Hepatocyte (in vitro differentiated cells): ENCODE measurements around the gene S100A14.
"Not testable (repeated sequence)": the region's sequence is repeated elsewhere in the genome, so short reads cannot be mapped to it uniquely, and the experiment has no call there.

Experiments
- CTCF ChIP-seq: fragments of 200-600 bp; sonication (generic); IDR thresholded peaks from 2 replicates; pipeline ENCODE4 v1.5.1; 2016; ENCODE audit warnings: antibody characterized with exemption, mild to moderate bottlenecking; ENCODE audit not compliant: poor library complexity
- EZH2 ChIP-seq: fragments of 200-600 bp; sonication (generic); IDR thresholded peaks from 2 replicates; pipeline ENCODE4 v1.6.1; 2016; ENCODE audit warnings: antibody characterized with exemption, mild to moderate bottlenecking, borderline replicate concordance

DNA sequence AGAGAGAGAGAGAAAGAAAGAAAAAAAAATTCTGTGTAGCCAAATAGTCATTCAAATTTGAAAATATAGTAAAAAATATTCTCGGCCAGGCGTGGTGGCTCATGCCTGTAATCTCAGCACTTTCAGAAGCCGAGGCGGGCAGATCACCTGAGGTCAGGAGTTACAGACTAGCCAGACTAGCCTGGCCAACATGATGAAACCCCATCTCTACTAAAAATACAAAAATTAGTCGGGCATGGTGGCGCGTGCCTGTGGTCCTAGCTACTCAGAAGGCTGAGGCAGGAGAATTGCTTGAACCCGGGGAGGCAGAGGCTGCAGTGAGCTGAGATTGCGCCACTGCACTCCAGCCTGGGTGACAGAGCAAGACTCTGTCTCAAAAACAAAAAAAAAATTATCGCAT, 28.1 kb downstream of the S100A14 start:
- not testable (repeated sequence) for TF ChIP-seq CTCF, EZH2
